ENCODE data around the gene MOCS1. TPM values are rescaled to one million over a fixed set of nuclear protein-coding genes. Genes with fewer than 3 reads are reported as not detected.

The MOCS1 gene
- polyA plus RNA-seq, 1 of the 3 experiments (the other 2 are of a cell fraction), result 4.2 TPM

- H3K9me3 ChIP-seq, result no peaks in the 10 kb centered on the region
- no peaks in the 10 kb centered on the region for H3K9me2 ChIP-seq
- no peak overlapping the region for H2AFZ ChIP-seq (ENCODE audit: low read depth)
- no peak overlapping the region for H3K4me3 ChIP-seq (ENCODE audit: low read depth in 2 of 2, low read length in 1 of 2)
- peaks cover 0 to 9% of the 10 kb centered on the region in 2 experiments; a peak in 3 of 4 replicates for H3K4me1 ChIP-seq (ENCODE audit: control insufficient read depth in 1 of 2, insufficient read depth in 2 of 2, low read depth in 1 of 2, low read length in 1 of 2)
- ChIA-PET POLR2A (no interaction called here), CTCF (interaction anchor here (1.3 kb wide), 1 partner anchor 11 kb away, joined by 3 read pairs; no protein-coding TSS in a partner anchor)
- no peaks in the 10 kb centered on the region for H3K27me3 ChIP-seq (ENCODE audit: insufficient read depth)
- no peak overlapping the region for H3K27ac ChIP-seq (ENCODE audit: low read depth in 2 of 2, low read length in 1 of 2)
- no peaks in the 10 kb centered on the region for H3K36me3 ChIP-seq (replicated peaks in 1 of 2; ENCODE audit: control insufficient read depth in 1 of 2, insufficient read depth in 2 of 2, low read length in 1 of 2)
- H3K4me2 ChIP-seq, result no peak overlapping the region
- H3K79me2 ChIP-seq (ENCODE audit: insufficient read depth), result peaks cover 6% of the 10 kb centered on the region; the same call in 1 of the 2 replicates
- DNase-seq, result no peak
- TF ChIP-seq NRF1 (IDR thresholded peaks at IDR 0.05; ENCODE audit: low read depth, low read length), result no peak
- no peak for TF ChIP-seq NFIC (IDR thresholded peaks at IDR 0.05; ENCODE audit: borderline replicate concordance)
- no peak for TF ChIP-seq RFX5 (IDR thresholded peaks at IDR 0.05; ENCODE audit: low read length)
- no peak for TF ChIP-seq FOSL2 (IDR thresholded peaks at IDR 0.05; ENCODE audit: borderline replicate concordance, low read depth)
- TF ChIP-seq POLR2AphosphoS5 (IDR thresholded peaks at IDR 0.05; ENCODE audit: low read depth, low read length), result no peak
- TF ChIP-seq EZH2phosphoT487 (IDR thresholded peaks at IDR 0.05; ENCODE audit: borderline replicate concordance, low read depth), result no peak
- no peak for TF ChIP-seq REST (IDR thresholded peaks at IDR 0.05; ENCODE audit: low read depth, low read length)
- no peak for TF ChIP-seq RCOR1 (IDR thresholded peaks at IDR 0.05; ENCODE audit: low read length)
- TF ChIP-seq USF2 (IDR thresholded peaks at IDR 0.05; ENCODE audit: borderline replicate concordance, low read depth, low read length), result no peak
- TF ChIP-seq USF1 (IDR thresholded peaks at IDR 0.05; ENCODE audit: borderline replicate concordance, low read depth), result no peak
- no peak for TF ChIP-seq CTCF (IDR thresholded peaks at IDR 0.05)
- TF ChIP-seq SMC3 (IDR thresholded peaks at IDR 0.05; ENCODE audit: low read depth, low read length), result no peak
- no peak for TF ChIP-seq MAX (IDR thresholded peaks at IDR 0.05; ENCODE audit: low read depth)
- no peaks in the 10 kb centered on the region for H3F3A ChIP-seq (replicated peaks; ENCODE audit: insufficient read depth)
- no peaks in the 10 kb centered on the region for H4K20me1 ChIP-seq (ENCODE audit: insufficient read depth)
- H3K9ac ChIP-seq, result no peak overlapping the region
- 26% methylated on average over 3 of the region's 3 CpGs for WGBS (ENCODE audit: low lambda C conversion rate)
Observed at GRCh38 chr6:39937686-39938333, 3.5 kb upstream of the MOCS1 start.

Measured in SK-N-SH (cell line).